Measurements from ENCODE around the gene GTF2E1.
"Not testable (repeated sequence)": the region's sequence is repeated elsewhere in the genome, so short reads cannot be mapped to it uniquely, and the experiment has no call there.

The GTF2E1 gene

GRCh38 chr3:120742198-120742848 is at the start of gene GTF2E1, which contains the start of gene RABL3:
Gene GTF2E1, plus strand, starts transcription at chr3:120742744. Its CDS starts 7,809 bp downstream, at chr3:120750553.
Gene RABL3, minus strand, starts transcription at chr3:120742516. Its CDS starts 9 bp downstream, at chr3:120742507.
- peak; percentile 99 for DNase-seq (ENCODE audit: low read depth, low spot score)

GRCh38 chr3:120693439-120694171 is 48.9 kb upstream of the GTF2E1 start:
- DNase-seq (ENCODE audit: low read depth, low spot score): no peak

GRCh38 chr3:120699333-120699732 is 43.2 kb upstream of the GTF2E1 start:
- DNase-seq (ENCODE audit: low read depth, low spot score): no peak

GRCh38 chr3:120705884-120706582 is 36.5 kb upstream of the GTF2E1 start:
- no peak for DNase-seq (ENCODE audit: low read depth, low spot score)

GRCh38 chr3:120706950-120707349 is 35.6 kb upstream of the GTF2E1 start:
- DNase-seq (ENCODE audit: low read depth, low spot score): no peak

- DNase-seq (ENCODE audit: low read depth, low spot score): no peak
Measured at GRCh38 chr3:120708408-120708807, 34.1 kb upstream of the GTF2E1 start.

- DNase-seq (ENCODE audit: low read depth, low spot score): no peak
Measured at GRCh38 chr3:120710369-120710768, 32.2 kb upstream of the GTF2E1 start.

GRCh38 chr3:120713262-120713661 is 29.3 kb upstream of the GTF2E1 start:
- DNase-seq (ENCODE audit: low read depth, low spot score): no peak

- DNase-seq (ENCODE audit: low read depth, low spot score): not testable (repeated sequence)
Measured at GRCh38 chr3:120719167-120719834, 23.2 kb upstream of the GTF2E1 start.

- DNase-seq (ENCODE audit: low read depth, low spot score): no peak
Measured at GRCh38 chr3:120726791-120727190, 15.8 kb upstream of the GTF2E1 start.

- no peak for DNase-seq (ENCODE audit: low read depth, low spot score)
Measured at GRCh38 chr3:120730576-120731542, 11.7 kb upstream of the GTF2E1 start.

GRCh38 chr3:120738006-120738405 is 4.5 kb upstream of the GTF2E1 start:
- not testable (repeated sequence) for DNase-seq (ENCODE audit: low read depth, low spot score)

GRCh38 chr3:120741320-120741719 is 1.2 kb upstream of the GTF2E1 start:
- DNase-seq (ENCODE audit: low read depth, low spot score): no peak

- DNase-seq (ENCODE audit: low read depth, low spot score): no peak
Measured at GRCh38 chr3:120741837-120742197, 727 bp upstream of the GTF2E1 start.

- DNase-seq (ENCODE audit: low read depth, low spot score): no peak
Measured at GRCh38 chr3:120742849-120743365, 363 bp downstream of the GTF2E1 start.

GRCh38 chr3:120743556-120744195 is 1.1 kb downstream of the GTF2E1 start:
- DNase-seq (ENCODE audit: low read depth, low spot score): no peak

GRCh38 chr3:120745466-120745865 is 2.9 kb downstream of the GTF2E1 start:
- no peak for DNase-seq (ENCODE audit: low read depth, low spot score)

GRCh38 chr3:120749843-120750242 is 7.3 kb downstream of the GTF2E1 start:
- no peak for DNase-seq (ENCODE audit: low read depth, low spot score)

- DNase-seq (ENCODE audit: low read depth, low spot score): no peak
Measured at GRCh38 chr3:120752230-120752629, 9.7 kb downstream of the GTF2E1 start.

GRCh38 chr3:120752865-120753264 is 10.3 kb downstream of the GTF2E1 start:
- DNase-seq (ENCODE audit: low read depth, low spot score): no peak

Data from smooth muscle cell of the brain vasculature (primary cell).